Activated CD4-positive, alpha-beta T cell treated with anti-CD3 and anti-CD28 coated beads, Interleukin-2, amount 50 U/mL, for 16 hours (primary cell): ENCODE results near the gene SCARB1.
A peak's percentile ranks its signal among the peaks of the same experiment; 100 is the strongest.

Experiments
- DNase-seq: peaks from one replicate; pipeline ENCODE4 v3.0.0-alpha.2; 2020

SCARB1 gene

DNA sequence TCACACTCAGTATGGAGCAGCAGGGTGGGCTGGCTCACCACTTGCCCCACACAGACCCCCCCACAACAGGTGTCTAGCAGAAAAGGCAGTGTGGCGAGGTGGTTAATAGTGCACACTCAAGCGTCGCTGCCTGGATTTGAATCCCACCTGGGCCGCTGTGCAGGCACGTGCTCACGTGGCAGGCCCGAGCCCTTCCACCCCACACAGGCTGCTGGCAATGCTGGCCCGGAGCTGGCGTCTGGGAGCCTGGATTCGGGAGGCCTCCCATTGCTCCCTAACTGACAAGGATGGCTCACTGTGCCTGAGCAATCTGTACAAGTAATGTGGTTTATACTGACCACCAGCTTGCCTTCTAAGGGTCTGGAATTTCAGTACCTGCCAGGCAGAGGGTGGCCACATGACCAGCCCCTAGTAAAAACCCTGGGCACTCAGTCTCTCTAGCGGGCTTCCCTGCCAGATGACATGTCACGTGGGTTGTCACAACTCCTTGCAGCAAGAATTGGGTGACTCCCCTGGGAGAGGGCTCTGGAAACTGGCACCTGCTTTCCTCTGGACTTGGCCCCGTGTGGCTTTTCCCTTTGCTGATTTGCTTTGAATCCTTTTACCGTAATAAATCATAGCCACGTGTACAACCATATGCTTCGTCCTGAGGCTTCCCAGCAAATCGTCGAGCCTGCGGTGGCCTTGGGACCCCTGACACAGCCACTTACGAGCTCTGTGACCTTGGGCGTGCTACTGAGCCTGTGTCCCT, 72.8 kb downstream of the SCARB1 start:
- DNase-seq, result no peak

GRCh38 chr12:124788936-124789555, 74.6 kb downstream of the SCARB1 start:
- DNase-seq, result no peak

DNA sequence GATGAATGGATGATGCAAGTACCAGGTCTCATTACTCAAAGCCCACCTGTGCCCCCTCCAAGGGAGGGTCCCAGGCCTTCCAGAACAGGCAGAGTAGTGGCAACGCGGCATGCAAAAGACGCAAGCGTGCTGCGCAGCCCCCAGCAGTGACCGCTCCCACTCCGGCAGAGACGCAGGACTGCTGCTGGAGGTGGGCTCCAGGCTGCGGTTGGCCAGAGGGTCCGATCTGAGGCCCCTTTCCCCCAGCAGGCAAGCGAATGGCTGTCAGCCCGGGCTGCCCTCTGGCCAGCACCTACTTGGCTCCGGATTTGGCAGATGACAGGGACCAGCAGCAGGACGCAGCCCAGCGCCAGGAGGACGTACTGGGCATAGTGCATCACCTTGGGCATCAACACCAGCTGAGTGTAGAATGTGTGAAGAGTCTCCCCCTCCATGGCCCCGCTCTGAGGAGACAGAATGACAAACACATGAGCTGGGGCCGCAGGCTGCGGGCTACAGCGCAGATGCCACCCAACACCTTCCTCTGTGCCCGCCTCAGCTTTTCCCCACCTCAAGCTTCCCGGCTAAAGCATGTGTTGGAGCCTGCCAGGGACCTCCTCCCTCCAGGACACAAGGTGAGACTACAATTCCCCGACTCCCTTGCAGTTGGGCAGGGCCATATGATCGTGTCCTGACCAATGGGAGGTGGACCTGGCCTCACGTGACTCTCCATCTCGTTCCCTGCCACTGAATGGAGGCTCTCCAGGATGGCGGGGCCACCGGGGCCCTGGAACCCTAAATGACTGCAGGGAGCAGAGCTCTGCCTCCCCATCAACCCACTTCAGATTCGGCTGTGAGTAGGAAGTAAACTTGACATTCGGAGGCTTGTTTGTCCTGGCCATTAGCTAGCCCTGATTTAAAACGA, 77.4 kb downstream of the SCARB1 start:
- DNase-seq, result no peak

- no peak for DNase-seq
Observed at GRCh38 chr12:124784871-124785572, 78.6 kb downstream of the SCARB1 start.

DNA sequence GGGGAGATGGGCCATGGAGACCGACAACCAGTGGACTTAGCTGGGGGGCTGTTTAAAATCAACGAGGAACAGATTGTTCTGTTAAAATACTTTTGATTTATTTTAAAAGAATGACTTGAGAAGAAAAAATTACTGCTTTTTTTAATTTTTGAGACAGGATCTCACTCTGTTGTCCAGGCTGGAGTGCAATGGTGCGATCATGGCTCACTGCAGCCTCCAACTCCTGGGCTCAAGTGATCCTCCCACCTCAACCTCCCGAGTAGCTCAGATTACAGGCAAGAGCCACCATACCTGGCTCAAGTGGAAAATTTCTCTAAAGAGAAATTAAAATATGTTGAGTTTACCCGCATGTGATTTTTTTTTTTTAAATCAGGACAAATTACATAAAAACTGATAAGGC, 80.6 kb downstream of the SCARB1 start:
- no peak for DNase-seq

DNA sequence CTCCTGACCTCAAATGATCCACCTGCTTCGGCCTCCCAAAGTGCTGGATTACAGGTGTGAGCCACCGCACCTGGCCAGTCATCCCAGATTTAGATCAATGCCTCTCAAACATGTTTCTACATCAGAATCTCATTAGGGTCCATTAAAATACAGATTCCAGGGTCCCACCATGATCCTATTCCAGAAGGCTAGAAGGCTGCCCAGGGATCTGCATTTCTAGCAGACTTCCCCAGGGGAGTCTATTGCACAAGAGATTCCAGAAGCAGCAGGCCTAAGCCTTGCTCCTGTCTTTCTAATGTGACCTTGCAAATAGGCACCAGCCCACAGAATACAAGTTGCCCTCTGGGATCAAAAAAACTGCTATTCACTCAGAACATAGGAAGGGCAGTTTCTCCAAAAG, 81.5 kb downstream of the SCARB1 start:
- DNase-seq, result no peak

- no peak for DNase-seq
Observed at GRCh38 chr12:124780752-124781685, 82.6 kb downstream of the SCARB1 start.

DNA sequence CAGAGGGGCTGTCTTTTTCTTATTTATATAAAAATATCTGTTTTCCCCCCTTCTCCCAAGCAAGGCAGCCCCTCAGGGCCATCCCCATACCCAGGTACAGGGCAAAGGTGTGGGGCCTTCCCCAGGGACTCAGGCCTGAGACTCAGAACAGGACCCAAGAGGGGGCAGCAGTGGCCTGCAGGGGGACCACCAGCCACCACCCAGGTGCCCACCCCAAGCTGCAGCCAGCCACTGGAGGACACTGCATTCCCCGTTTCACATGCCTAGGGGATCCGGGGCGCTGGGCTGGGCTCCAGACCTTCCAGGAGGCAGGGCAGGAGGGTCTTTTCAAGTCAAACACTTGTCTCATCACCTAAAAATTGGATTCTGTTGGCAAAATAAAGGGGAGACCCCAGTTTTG, 83.3 kb downstream of the SCARB1 start:
- no peak for DNase-seq

DNA sequence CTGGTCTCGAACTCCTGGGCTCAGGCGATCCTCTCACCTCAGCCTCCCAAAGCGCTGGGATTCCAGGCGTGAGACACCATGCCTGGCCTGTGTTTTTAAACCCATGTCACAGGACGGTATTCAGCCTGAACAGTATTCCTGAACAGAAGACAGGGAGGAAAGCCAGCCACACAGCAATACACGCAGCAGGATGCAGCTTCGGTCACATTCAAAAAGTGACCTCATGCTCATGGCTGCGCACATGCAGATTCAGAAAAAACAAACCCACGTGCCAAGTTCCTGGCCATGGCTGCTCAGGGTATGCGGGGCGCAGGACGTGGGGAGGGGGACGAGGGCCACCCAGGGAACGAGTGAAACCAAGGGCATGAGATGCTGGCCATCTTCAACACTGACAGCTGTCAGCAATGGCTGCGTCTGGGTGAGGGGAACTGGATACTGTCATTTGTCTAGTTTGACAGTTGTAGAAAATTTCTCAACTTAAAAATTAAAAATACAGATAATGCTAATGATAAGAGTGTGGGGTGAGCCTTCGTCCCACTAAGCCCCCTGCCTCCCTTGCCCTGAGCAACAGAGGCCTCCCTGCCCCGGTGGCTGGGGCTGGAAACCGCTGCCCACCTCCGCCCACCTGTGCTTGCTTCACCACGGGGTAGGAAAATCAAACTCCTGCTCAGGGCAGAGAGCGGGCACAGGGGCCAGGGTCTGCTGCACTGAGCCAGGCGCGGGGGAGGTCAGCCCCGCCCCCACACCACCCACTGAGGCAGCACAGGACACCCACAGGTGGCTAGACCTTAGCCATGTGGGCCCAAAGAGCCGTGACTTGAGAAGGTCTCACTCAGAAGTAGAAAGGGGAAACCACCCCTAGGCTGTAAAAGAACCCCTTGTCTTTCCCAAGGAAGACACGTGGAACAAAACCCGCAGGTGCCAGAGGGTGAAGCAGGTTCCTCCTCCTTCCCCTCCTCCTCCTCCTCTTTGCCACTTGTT, 84.2 kb downstream of the SCARB1 start:
- no peak for DNase-seq

DNA sequence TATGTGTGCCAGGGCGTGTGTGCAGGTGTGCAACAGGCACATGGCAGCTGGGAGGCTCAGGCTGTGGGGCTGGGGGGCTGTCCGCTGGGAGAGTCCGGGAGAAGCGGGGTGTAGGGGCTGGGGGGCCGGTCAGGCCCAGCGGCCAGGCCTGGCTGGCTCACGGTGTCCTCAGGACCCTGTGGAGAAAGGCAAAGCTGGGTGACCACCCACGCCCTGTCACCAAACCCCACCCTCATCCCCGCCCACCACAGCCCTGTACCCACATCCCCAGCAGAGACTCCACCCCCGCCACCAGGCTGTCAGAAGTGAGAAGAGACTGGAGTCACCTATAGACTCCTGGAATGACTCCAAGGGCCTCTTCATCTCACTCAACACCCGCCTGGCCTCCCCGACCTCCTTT, 85.3 kb downstream of the SCARB1 start:
- peak; percentile 58 for DNase-seq

GRCh38 chr12:124777399-124778372, 86.0 kb downstream of the SCARB1 start:
- no peak for DNase-seq

DNA sequence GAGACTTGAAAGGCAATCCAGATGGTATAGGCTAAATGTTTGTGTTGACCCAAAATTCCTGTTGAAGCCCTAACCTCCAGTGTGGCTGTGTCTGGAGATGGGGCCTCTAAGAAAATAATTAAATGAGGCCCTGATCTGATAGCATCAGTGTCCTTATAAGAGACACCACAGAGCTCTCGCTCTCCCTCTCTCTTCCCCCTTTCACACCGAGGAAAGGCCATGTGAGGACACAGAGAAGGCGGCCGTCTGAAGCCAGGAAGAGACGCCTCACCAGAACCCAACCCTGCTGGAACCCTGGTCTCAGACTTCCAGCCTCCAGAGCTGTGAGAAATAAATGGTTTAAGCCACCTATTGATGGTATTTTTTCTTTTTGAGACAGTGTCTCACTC, 87.5 kb downstream of the SCARB1 start:
- DNase-seq, result no peak

- peak; percentile 98 for DNase-seq
Observed at GRCh38 chr12:124774462-124775167, 89.0 kb downstream of the SCARB1 start.

DNA sequence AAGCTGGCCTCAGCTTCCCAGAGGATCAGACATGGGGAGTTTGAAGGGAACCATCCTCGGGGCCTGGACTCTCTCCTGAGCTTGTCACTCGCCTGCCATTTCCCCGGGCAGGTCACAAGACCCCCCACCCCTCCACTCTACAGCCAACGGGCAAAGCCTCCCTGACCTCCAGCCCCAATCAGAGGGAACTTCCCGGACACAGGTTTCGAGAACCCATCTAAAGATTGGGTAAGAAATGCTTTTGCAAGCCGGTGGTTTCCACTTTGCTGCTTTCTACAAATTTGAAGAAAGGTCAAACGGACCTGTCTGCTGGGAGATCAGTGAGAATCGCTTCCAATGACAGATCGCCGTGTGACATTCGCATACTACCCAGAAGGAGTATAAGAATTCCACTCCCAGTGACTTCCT, 89.6 kb downstream of the SCARB1 start:
- DNase-seq, result peak; percentile 77

DNA sequence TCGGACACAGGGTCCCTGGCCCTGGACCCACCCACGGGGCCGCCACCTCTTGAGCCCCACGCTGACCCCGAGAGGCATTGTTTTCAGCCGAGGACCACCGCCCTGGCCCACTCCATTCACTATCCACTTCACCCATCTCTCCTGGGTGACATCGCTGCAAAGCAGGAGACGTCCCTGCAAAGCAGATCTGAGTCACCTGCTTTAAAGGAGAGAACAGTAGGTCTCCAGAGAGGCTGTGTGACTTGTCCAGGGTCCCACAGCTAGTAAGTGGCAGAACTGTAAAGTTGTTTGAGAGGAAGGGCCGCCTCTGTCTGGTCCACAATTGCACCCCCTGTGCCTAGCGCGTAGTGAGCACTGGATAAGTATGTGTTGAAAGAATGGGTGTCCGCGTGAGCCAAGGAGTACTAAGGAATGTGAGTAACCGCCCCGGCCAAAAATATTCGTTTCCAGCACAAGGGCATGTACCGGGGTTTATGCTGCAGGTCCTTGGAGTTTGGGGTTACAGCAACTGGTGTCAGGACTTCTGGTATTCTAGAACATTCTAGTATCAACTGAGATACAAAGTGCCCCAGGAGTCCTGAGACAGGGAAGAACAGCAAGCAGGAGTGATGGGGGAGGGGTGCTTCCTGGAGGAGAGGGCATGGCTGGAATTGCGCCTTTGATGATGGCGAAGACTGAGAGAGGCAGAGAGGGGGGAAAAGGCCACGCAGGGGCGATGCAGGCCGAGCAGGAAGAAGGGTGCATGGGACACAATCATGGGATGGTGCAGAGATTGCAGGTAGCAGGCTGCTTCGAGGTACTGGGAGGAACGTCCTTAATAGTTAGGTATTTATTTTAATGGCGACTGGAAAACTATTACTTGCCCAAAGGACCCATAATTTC, 91.1 kb downstream of the SCARB1 start:
- no peak for DNase-seq

DNA sequence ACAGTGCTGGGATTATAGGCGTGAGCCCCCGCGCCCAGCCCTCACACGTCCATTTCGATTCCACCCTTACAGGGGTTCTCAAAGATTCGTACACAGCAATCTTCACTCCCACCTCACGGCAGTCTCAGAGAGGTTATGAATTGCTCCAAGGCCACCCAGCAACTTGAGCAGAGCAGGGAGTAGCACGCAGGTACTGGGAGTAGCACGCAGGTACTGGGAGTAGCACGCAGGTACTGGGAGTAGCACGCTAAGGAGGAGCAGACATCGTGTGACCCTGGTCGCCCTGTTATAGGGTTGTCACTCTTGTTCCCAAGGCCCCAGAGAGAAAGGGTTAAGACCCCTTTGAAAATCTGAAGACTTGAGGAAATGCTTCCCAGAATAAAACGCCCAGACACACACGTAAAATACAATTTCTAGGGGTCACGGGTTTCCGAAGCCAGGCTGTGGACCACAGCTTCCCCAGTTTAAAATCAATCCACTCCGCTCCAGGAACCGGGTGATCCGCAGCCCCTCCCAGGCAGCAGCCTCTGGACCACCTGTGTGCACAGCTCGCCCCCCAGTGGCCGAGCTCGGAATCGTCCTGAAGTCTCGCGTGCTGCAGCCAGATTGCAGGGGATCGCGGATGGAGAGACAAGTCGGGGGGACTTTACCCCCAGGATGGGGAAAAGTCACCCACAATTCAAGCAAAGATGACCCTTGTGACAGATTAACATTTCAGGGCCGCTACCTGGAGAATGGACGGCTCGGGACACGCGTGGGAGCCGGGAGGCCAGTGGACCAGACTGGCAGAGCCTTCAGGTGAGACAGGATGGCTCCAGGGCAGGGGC, 92.0 kb downstream of the SCARB1 start:
- DNase-seq, result peak; percentile 86

DNA sequence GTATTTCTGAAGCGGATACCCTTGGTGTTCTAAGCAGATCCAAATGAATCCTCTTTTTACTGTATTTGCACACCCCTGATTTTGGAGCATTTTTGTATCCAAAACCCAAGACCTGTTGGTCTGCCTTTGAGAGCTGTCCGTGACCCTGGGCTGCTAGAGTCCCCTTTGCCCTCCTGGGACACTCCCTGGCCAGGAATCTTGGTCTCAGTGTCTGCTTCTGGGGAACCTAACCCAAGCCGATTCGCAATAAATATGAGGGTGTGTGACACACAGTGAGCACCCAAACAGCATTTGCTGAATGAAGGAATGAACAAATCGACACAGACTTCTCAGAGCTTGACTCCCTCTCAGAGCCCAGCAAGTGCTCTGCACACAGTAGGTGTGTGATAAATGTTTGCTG, 92.9 kb downstream of the SCARB1 start:
- no peak for DNase-seq
